Keratinocyte (primary cell): ENCODE measurements around the gene NOP14.

ENCODE experiments used
- EZH2 ChIP-seq: IDR thresholded peaks from one replicate; pipeline ENCODE4 v1.6.1; 2012; ENCODE audit warnings: inconsistent platforms, mild to moderate bottlenecking, low read length, moderate library complexity
- TF ChIP-seq, protein P1 (sequence below), 3 experiments: IDR thresholded peaks in 1 of 3; conservative IDR thresholded peaks in 1 of 3; optimal IDR thresholded peaks in 1 of 3; 2 replicates in 2 of 3; 3 replicates in 1 of 3; pipeline versions ENCODE3 to v1.5.1; 2011; ENCODE audit warnings: low read length in 3 of 3, mild to moderate bottlenecking in 3 of 3, moderate library complexity in 2 of 3, control low read depth in 1 of 3, inconsistent platforms in 1 of 3; ENCODE audit not compliant: insufficient read depth in 2 of 3; ENCODE audit errors: extremely low read depth in 1 of 3

- TF ChIP-seq, protein P1, sequence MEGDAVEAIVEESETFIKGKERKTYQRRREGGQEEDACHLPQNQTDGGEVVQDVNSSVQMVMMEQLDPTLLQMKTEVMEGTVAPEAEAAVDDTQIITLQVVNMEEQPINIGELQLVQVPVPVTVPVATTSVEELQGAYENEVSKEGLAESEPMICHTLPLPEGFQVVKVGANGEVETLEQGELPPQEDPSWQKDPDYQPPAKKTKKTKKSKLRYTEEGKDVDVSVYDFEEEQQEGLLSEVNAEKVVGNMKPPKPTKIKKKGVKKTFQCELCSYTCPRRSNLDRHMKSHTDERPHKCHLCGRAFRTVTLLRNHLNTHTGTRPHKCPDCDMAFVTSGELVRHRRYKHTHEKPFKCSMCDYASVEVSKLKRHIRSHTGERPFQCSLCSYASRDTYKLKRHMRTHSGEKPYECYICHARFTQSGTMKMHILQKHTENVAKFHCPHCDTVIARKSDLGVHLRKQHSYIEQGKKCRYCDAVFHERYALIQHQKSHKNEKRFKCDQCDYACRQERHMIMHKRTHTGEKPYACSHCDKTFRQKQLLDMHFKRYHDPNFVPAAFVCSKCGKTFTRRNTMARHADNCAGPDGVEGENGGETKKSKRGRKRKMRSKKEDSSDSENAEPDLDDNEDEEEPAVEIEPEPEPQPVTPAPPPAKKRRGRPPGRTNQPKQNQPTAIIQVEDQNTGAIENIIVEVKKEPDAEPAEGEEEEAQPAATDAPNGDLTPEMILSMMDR (optimal IDR thresholded peaks at IDR 0.05 in 1 of 3, IDR thresholded peaks at IDR 0.05 in 1 of 3, conservative IDR thresholded peaks at IDR 0.05 in 1 of 3; ENCODE audit: extremely low read depth in 1 of 3, insufficient read depth in 2 of 3, low read length in 3 of 3), result no peak
- no peak for TF ChIP-seq EZH2
These were observed 22.7 kb downstream of the NOP14 start for GRCh38 chr4:2940267-2941137.
